NCI-H2029 (cell line): Measurements from ENCODE around the gene CRBN.

ENCODE experiments used
- DNase-seq: peaks from one replicate; lab custom pipeline; 2025; lab: John Stamatoyannopoulos, UW

Gene CRBN

GRCh38 chr3:3110299-3110630, 69.2 kb downstream of the CRBN start, which contains the start of gene IL5RA:
IL5RA (minus strand) TSS chr3:3110374; CDS start chr3:3104984, 5,390 bp downstream.
- peak; percentile 55 for DNase-seq

- DNase-seq = no peak
Measured at GRCh38 chr3:3109407-3110298, 69.8 kb downstream of the CRBN start.

GRCh38 chr3:3107858-3108257, 71.6 kb downstream of the CRBN start:
- no peak for DNase-seq

GRCh38 chr3:3107181-3107580, 72.3 kb downstream of the CRBN start:
- no peak for DNase-seq

- no peak for DNase-seq
Measured at GRCh38 chr3:3105815-3106214, 73.7 kb downstream of the CRBN start.

- DNase-seq = no peak
Measured at GRCh38 chr3:3105246-3105645, 74.2 kb downstream of the CRBN start.

- no peak for DNase-seq
Measured at GRCh38 chr3:3102751-3103150, 76.7 kb downstream of the CRBN start.

- DNase-seq = no peak
Measured at GRCh38 chr3:3101660-3102458, 77.6 kb downstream of the CRBN start.
